Nephron (organoid): ENCODE measurements around the gene RD3L.

Experiments
- H3K27ac Mint-ChIP-seq, 3 experiments: 2 replicates each; pipeline ENCODE4 v1.8.0; 2020; ENCODE audit warnings: mixed read lengths in 3 of 3, mild to moderate bottlenecking in 2 of 3, moderate library complexity in 1 of 3
- H3K27me3 Mint-ChIP-seq: 2 replicates; pipeline ENCODE4 v1.8.0; 2021; ENCODE audit warnings: low read depth, mild to moderate bottlenecking, moderate library complexity, mixed read lengths
- H3K36me3 Mint-ChIP-seq: 2 replicates; pipeline ENCODE4 v1.8.0; 2020; ENCODE audit warnings: low read depth, mixed read lengths
- H3K4me1 Mint-ChIP-seq: 2 replicates; pipeline ENCODE4 v1.8.0; 2020; ENCODE audit warnings: mixed read lengths
- H3K4me3 Mint-ChIP-seq, 3 experiments: 2 replicates each; pipeline ENCODE4 v1.8.0; 2020; ENCODE audit warnings: mild to moderate bottlenecking in 3 of 3, mixed read lengths in 3 of 3, moderate library complexity in 2 of 3
- H3K9me3 Mint-ChIP-seq: 2 replicates; pipeline ENCODE4 v1.8.0; 2020; ENCODE audit warnings: mixed read lengths
- TF ChIP-seq, protein P1 (sequence below), 3 experiments: fragments of 200-600 bp; sonication (generic); IDR thresholded peaks; one replicate each; pipeline ENCODE4 v1.5.0; 2021; ENCODE audit warnings: antibody characterized with exemption in 3 of 3; ENCODE audit not compliant: unreplicated experiment in 3 of 3

Gene RD3L

DNA sequence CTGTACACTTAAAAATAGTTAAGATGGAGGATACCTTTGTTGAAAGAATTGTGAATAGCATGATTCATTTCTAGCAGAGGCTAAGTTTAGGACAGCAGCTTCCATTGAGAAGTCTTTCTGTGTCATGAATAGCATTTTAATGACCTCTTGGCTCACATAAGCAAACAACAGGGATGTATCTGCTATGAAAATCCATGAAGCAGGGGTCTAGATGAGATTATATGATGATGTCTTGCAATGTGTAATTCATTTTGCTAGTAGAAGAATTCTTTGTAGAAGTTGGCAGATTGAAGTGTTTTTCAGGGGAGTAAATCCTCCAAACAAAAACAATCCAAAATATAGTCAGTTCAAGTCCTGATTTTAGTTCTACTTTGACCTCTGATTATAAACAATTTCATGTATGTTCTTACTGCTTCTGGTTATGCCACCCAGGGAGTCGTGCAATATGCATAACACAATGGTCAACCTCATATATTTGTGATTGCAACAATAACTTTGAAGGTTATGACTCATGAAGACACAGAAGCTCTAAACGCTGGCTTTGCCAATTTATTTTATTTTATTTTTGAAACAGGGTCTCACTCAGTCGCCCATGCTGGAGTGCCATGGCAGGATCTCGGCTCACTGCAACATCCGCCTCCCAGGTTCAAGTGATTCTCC is 6.9 kb upstream of the RD3L start:
- peaks cover 13% of the 10 kb centered on the region for H3K27me3 Mint-ChIP-seq
- peaks cover 8% of the 10 kb centered on the region for H3K9me3 Mint-ChIP-seq
- TF ChIP-seq, protein P1, sequence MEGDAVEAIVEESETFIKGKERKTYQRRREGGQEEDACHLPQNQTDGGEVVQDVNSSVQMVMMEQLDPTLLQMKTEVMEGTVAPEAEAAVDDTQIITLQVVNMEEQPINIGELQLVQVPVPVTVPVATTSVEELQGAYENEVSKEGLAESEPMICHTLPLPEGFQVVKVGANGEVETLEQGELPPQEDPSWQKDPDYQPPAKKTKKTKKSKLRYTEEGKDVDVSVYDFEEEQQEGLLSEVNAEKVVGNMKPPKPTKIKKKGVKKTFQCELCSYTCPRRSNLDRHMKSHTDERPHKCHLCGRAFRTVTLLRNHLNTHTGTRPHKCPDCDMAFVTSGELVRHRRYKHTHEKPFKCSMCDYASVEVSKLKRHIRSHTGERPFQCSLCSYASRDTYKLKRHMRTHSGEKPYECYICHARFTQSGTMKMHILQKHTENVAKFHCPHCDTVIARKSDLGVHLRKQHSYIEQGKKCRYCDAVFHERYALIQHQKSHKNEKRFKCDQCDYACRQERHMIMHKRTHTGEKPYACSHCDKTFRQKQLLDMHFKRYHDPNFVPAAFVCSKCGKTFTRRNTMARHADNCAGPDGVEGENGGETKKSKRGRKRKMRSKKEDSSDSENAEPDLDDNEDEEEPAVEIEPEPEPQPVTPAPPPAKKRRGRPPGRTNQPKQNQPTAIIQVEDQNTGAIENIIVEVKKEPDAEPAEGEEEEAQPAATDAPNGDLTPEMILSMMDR (IDR thresholded peaks at IDR 0.05; ENCODE audit: unreplicated experiment in 3 of 3) = no peak
- no peak overlapping the region for H3K27ac Mint-ChIP-seq
- no peaks in the 10 kb centered on the region for H3K36me3 Mint-ChIP-seq
- no peaks in the 10 kb centered on the region for H3K4me1 Mint-ChIP-seq
- H3K4me3 Mint-ChIP-seq = no peak overlapping the region

DNA sequence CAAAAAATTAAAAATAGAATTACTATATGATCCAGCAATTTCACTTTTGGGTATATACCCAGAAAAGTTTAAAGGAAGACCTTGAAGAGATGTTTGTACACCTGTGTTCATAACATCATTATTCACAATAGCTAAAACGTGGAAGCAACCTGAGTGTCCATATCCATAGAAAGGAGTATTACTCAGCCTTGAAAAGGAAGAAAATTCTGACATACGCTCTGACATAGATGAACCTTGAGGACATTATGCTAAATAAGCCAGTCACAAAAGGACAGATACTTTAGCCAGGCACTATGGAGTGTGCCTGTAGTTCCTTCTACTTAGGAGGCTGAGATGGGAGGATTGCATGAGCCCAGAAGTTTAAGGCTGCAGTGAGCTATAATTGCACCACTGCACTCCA is 6.1 kb upstream of the RD3L start:
- H3K36me3 Mint-ChIP-seq = no peaks in the 10 kb centered on the region
- H3K4me3 Mint-ChIP-seq = no peak overlapping the region
- no peak overlapping the region for H3K27ac Mint-ChIP-seq
- no peaks in the 10 kb centered on the region for H3K4me1 Mint-ChIP-seq
- TF ChIP-seq, protein P1 (IDR thresholded peaks at IDR 0.05; ENCODE audit: unreplicated experiment in 3 of 3) = no peak
- H3K27me3 Mint-ChIP-seq = peaks cover 19% of the 10 kb centered on the region
- H3K9me3 Mint-ChIP-seq = peaks cover 8% of the 10 kb centered on the region

DNA sequence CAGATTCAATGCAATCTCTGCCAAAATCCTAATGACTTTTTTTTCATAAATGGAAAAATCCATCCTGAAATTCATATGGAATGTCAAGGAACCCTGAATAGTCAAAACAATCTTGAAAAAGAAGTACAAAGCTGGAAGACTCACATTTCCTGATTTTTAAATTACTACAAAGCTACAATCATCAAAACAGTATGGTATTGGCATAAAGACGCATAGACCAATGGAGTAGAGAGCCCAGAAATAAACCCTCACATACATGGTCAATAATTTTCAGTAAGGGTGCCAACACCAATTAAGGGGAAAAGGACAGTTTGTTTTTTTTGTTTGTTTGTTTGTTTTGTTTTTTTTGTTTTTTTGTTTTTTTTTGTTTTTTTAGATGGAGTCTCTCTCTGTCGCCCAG is 4.6 kb upstream of the RD3L start:
- TF ChIP-seq, protein P1 (IDR thresholded peaks at IDR 0.05; ENCODE audit: unreplicated experiment in 3 of 3) = no peak
- H3K27ac Mint-ChIP-seq = no peak overlapping the region
- no peak overlapping the region for H3K4me3 Mint-ChIP-seq
- H3K36me3 Mint-ChIP-seq = no peaks in the 10 kb centered on the region
- H3K27me3 Mint-ChIP-seq = peaks cover 25% of the 10 kb centered on the region
- H3K4me1 Mint-ChIP-seq = no peaks in the 10 kb centered on the region
- peaks cover 8% of the 10 kb centered on the region for H3K9me3 Mint-ChIP-seq

DNA sequence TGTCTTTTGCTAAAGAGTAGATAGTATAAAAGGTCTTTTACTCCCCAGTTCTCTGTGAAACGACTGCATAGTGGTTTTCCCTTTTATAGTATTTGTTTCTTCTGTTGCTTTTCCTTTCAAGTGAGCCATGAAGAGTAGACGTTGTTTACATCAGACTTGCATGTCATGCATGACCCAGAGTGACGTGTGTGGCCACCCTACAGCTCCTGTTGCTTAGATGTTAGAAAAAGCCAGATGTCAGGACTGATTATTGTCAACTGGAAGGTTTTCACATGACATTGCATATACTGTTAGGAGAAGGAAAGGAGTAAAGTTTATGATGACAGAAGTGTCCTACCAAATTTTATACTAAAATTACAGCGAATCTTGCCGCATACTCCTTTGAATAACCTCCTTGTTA is 1.3 kb upstream of the RD3L start:
- Mint-ChIP-seq H3K27me3 (peaks cover 33% of the 10 kb centered on the region), H3K4me1 (no peaks in the 10 kb centered on the region), H3K36me3 (no peaks in the 10 kb centered on the region), H3K9me3 (peaks cover 8% of the 10 kb centered on the region), H3K27ac (no peak overlapping the region), H3K4me3 (no peak overlapping the region)
- TF ChIP-seq, protein P1 (IDR thresholded peaks at IDR 0.05; ENCODE audit: unreplicated experiment in 3 of 3) = no peak

DNA sequence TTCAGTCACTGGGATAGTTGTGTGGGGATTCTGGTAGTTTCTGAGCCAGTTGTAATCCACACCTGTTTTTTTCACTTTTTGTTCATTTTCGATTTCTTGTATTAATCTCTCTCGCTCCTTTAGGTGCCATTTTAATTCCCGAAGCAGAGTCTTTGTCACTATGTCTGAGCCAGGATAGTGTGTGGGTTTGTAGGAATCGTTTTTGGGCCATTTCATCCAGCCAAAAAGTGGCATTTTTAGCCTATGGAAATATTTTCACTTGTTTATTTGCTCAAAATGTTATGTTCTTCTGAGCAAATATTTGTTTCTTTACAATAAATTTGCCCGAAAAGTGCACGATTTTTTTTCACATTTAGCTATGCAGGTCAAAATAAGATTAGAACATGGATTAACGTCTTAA is 867 bp downstream of the RD3L start:
- H3K4me3 Mint-ChIP-seq = no peak overlapping the region
- H3K27ac Mint-ChIP-seq = no peak overlapping the region
- H3K27me3 Mint-ChIP-seq = peaks cover 42% of the 10 kb centered on the region
- peaks cover 3% of the 10 kb centered on the region for H3K9me3 Mint-ChIP-seq
- no peaks in the 10 kb centered on the region for H3K36me3 Mint-ChIP-seq
- H3K4me1 Mint-ChIP-seq = no peaks in the 10 kb centered on the region
- TF ChIP-seq, protein P1 (IDR thresholded peaks at IDR 0.05; ENCODE audit: unreplicated experiment in 3 of 3) = no peak

DNA sequence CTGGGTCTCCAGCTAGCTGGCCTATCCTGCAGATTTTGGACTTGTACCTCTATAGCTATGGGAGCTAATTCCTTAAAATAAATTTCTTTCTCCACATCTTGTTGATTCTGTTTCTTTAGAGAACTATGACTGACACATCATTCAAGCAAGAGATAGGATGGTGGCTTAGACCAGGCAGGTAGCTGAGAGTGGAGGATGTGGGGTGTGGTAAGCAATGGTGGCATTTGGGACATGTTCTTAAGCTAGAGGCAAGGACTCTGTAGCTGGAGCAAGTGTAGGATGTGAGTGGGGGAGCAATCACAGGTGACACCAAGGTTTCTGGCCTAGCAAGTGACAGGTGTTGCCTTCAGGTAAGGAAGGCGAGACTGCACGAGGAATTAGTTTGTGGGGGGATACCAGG is 7.2 kb downstream of the RD3L start:
- Mint-ChIP-seq H3K36me3 (no peaks in the 10 kb centered on the region), H3K4me1 (no peaks in the 10 kb centered on the region), H3K9me3 (no peaks in the 10 kb centered on the region), H3K4me3 (no peak overlapping the region), H3K27ac (no peak overlapping the region), H3K27me3 (peaks cover 21% of the 10 kb centered on the region)
- TF ChIP-seq, protein P1 (IDR thresholded peaks at IDR 0.05; ENCODE audit: unreplicated experiment in 3 of 3) = no peak
